HG02981 (cell line): ENCODE results near the gene ANKRD65.
"Not testable (repeated sequence)": the region's sequence is repeated elsewhere in the genome, so short reads cannot be mapped to it uniquely, and the experiment has no call there.

Experiments
- ATAC-seq: cut with Tn5 transposase; IDR thresholded peaks from one replicate; pipeline ENCODE4 v1.9.1; 2021; ENCODE audit warnings: mild to moderate bottlenecking, moderate library complexity; ENCODE audit not compliant: unreplicated experiment

The ANKRD65 gene

GRCh38 chr1:1421147-1421906 is at the start of gene ANKRD65:
TSS of gene ANKRD65 (minus strand) at chr1:1421276. CDS start at chr1:1421005, 271 bp downstream.
- no peak for ATAC-seq

DNA sequence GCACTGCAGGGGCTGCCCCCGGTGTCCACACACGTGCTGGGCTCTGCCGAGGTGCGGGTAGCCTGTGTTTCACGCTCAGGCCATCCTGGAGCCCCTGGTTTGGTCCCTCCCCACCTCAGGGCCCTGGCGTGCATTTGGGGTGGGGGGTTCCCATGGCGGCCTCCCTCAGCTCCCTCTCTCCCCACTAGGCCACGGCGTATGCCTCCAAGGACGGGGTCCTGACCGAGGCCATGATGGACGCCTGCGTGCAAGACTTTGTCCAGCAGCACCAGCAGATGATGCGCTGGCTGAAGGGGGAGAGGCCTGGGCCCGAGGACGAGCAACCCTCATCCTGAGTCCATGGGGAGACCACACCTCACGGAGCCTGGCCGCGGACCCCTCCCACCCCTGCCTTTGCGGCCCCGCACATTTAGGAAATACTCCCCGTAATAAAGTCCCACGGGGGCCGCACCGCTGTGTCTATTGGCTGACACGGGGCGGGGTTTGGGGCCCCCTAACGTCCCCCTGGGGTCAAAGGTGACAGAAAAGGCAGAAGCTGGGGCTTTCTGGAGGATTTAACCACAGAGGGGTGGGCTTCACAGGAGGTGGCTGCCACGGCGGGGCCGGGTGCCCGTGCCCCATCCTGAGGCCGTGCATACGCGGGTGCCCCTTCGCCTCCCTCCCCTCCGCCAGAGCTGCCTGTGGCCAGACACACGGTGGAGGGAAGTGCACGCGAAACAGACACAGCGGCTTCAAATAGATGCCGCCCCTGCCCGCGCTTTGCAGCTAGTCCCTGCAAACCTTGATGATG is 47.3 kb upstream of the ANKRD65 start:
- not testable (repeated sequence) for ATAC-seq

DNA sequence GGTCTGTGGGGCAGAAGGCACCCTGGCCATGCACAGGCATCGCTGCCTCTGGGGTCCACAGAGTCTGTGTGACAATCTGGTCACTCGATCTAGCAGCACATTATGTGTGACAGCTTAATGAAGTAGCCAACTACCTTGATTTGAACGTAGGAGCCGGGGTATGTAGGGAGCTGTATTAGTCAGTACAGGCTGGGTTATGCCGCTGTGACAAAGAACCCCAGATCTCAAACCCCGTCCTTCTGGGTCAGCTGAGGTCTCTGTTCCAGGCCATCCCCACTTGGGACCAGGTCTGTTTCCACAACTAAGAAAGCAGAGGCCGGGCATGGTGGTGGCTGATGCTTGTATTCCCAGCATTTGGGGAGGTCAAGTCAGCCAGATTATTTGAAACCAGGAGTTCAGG is 42.2 kb upstream of the ANKRD65 start:
- ATAC-seq = no peak

DNA sequence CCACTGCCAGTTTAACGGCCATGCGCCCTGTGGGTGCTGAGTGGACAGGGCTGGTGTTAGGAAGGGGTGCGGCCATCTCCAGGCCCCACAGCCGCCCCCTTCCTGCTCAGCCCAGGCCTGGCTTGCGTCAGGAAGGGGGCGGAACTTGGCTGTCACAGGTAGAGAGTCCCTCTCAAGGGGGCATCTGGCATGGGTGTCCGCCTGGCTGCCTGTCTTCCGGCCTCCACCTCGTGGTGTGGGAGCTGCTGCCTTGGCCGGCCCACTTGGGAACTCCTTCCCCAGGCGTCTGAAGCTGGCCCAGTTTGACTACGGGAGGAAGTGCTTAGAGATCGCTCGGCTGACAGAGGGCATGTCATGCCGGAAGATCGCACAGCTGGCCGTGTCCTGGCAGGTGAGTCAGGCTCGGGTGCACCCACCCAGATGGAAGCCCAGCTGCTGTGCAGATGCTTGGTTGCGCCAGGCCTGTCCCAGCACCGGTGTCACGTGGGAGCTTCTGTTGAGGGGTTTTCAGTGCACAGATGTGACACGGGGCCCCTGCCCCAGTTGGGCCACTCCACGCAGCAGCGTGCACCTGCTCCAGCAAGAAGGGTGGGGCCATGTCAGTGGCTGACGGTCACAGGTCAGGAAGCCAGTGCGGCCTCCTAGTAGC is 41.4 kb upstream of the ANKRD65 start:
- ATAC-seq = no peak

DNA sequence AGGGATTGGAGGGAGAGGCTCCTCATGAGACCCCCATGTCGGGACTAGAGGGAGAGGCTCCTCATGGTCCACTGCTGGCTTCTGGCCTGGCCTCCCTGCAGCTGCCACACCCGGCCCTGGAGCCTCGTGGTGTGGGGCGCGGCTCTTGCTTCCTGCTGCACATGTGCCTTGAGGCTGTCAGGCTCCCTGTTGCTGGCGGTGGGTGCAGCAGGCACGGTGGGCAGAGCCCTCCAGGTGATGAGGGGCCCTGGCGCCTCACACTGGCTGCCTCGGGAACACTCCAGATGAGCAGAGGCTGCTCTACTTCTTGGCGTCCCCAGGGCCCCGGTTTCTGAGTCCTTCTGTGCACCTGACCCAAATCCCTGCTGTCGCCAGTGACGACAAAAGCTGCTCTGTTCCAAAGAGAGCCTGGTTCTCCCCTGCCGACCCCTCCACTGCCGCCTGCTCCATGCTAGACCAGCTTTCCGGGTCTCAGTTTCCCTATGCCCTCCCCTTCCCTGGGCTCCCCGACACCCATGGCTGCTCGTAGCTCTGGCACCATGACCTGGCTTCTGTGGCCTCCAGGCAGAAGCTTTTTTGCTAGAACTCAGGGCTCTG is 40.7 kb upstream of the ANKRD65 start:
- ATAC-seq = no peak

- ATAC-seq = no peak
Measured at GRCh38 chr1:1460540-1461130, 39.6 kb upstream of the ANKRD65 start.

DNA sequence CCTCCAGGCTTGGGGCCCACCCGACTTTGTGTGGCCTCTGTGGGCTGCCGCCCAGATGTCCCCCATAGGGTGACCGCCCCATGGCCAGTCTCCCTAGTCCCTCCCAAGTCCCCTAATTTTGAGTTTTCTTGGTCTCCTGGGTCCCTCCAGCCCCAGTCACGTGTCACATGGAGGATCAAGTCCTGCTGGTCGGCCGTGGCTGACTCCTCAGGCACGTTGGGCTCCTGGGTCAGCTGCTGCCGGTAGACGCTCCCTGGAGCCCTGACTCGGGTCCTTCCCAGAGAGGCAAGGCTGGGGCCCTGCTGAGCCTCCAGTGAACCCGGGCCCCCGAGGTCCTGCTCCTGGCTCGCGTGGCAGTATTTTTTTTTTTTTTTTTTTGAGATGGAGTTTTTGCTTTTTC is 38.6 kb upstream of the ANKRD65 start:
- not testable (repeated sequence) for ATAC-seq

DNA sequence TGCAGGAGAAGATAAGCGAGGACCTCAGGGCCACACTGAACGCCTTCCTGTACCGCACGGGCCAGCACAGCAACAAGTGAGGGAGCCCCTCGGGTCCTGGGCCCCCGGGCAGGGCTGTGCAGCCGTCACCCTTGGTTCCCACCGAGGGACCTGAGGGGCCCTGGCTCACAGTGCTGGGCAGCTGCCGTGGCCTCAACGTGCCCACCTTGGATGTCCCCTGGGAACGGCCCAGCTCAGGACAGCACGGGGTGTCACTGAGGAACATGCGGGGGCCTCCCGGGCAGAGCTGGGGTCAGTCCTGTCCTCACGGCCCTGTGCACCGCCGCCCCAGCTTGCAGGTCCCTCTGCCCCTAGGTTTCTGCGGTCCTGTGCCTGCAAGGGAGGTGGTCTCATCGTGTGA is 38.1 kb upstream of the ANKRD65 start:
- not testable (repeated sequence) for ATAC-seq

DNA sequence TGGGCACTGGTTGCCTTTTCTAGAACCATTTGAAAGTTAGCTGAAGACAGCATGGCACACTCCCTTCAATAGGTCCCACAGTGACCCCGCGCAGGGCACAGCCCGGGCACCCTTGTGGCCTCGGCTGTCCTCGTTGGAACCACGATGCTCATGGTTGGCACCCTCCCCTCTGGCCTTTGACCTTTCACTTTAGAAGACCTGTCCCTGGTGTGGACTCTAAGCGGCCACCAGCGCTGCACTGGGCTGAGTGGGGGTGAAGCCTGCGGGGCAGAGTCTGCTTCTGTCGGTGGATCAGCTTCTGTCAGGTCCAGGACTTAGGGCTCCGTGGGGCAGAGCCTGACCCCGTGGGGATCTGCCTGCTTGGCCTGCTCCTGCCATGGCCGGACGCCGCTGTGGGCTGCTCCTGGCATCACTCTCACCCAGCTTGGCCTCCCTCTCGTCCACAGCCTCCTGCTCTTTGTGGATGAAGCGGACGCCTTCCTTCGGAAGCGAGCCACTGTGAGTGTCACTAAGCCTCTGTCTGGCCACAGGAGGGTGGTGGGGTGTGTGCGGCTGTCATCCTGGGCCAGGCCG is 35.7 kb upstream of the ANKRD65 start:
- not testable (repeated sequence) for ATAC-seq

DNA sequence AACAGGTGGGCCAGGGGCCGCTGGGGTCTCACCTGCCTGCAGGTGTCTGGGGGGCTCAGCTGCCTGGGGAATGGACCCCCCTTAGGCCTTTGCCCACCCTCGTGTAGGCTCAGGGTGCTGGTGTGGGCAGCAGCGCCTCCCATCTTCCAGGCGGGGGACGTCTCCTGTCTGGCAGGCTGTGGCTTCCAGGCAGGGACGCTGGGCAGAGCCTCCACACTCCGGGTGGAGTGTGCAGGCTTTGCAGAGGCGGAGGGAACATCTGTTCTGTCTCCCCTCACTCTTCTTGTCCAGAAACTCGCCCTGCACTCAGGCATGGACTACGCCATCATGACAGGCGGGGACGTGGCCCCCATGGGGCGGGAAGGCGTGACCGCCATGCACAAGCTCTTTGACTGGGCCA is 34.9 kb upstream of the ANKRD65 start:
- ATAC-seq = not testable (repeated sequence)

GRCh38 chr1:1455366-1455884 is 34.3 kb upstream of the ANKRD65 start:
- ATAC-seq = no peak

DNA sequence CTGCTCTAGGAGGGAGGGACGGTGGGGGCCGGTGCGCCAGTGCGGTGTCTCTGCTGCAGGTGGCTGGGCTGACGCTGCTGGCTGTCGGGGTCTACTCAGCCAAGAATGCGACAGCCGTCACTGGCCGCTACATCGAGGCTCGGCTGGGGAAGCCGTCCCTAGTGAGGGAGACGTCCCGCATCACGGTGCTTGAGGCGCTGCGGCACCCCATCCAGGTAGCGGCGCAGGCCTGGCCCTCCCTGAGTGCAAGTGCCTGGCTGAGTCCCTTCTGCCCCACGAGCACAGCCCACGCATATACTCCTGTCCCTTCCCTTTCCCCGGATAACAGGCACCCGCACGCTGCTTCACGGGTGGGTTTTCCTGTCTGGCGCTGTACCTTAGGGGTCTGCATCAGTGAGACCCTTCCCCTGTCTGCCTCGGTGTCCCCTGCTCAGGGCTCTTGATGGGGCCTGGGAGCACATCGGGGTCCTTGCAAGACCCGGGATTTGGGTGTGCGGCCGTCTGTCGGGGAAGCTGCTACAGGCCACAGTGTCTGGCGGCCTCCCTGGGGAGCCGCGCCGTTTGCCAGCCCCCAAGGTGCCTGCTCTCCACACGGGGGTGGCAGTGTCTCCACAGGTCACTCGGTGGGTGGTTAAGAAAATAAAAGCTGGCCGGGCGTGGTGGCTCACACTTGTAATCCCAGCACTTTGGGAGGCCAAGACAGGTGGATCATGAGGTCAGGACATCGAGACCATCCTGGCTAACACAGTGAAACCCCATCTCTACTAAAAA is 33.4 kb upstream of the ANKRD65 start:
- not testable (repeated sequence) for ATAC-seq

DNA sequence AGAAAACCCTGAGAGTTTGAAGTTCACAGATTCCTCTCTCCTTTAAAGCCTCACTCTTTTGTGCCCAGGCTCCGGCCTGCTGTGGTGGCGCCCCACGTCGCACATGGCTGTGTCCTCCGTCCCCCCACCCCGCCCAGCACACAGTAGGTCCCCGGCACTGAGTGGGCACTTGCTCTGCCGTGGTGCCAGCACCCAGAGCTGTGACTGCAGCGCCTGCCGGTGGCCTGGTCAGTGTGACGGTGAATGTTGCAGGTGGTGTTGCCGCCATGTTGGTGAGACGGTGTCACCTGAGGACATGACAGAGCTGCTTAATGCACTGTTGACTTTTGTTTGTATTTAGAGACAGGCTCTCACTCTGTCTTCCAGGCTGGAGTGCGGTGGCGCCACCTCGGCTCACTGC is 31.8 kb upstream of the ANKRD65 start:
- ATAC-seq = no peak

GRCh38 chr1:1452365-1452739 is 31.3 kb upstream of the ANKRD65 start:
- ATAC-seq = not testable (repeated sequence)

DNA sequence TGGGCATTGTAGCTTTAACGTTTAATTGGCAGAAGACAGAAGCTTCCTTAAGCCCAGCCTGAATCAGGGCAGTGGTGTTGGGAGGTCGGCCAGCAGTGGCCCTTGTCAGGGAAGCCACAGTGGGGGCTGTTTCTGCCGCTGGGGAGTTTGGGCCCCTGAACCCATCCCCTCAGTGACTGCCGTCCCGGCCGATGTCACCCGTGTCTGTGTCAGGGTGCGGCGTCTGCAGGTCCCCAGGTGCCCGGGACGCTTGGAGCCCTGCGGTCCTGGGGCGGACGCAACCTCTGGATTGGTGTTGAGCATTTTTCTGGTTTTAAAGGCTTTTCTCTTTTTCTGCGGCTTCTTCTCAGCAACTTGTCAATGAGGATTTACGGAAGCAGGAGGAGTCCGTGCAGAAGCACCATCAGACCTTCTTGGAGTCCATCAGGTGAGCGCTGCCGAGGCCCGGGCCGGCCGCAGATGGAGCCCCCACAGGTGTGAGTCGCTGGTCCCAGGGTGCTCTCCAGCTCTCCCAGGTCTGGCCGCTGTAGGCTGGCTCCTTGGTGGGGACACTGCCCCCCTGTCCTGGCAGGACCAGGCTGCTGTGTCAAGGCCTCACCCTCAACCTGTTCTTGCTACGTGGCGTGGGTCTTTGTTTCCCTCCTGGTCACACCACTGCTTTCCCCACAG is 30.8 kb upstream of the ANKRD65 start:
- ATAC-seq = no peak

- not testable (repeated sequence) for ATAC-seq
Measured at GRCh38 chr1:1450616-1451015, 29.5 kb upstream of the ANKRD65 start.

GRCh38 chr1:1449099-1449739 is 28.1 kb upstream of the ANKRD65 start, which contains the start of gene ATAD3C:
TSS of gene ATAD3C (plus strand) at chr1:1449689. CDS start at chr1:1450684, 995 bp downstream.
- ATAC-seq = no peak

GRCh38 chr1:1446631-1447030 is 25.6 kb upstream of the ANKRD65 start:
- not testable (repeated sequence) for ATAC-seq
